BE2C (cell line): Measurements from ENCODE around the gene ARHGAP24.
"Not testable (repeated sequence)": the region's sequence is repeated elsewhere in the genome, so short reads cannot be mapped to it uniquely, and the experiment has no call there.

Source experiments
- DNase-seq: peaks from one replicate; pipeline ENCODE4 v3.0.0-alpha.2; 2020
- H3K27me3 ChIP-seq: fragments of 250-450 bp; sonication (Bioruptor Pico); 2 replicates; pipeline ENCODE4 v1.5.1; 2020; ENCODE audit warnings: mild to moderate bottlenecking
- H3K36me3 ChIP-seq: fragments of 250-450 bp; sonication (Bioruptor Pico); 2 replicates; pipeline ENCODE4 v1.5.1; 2020; ENCODE audit warnings: mild to moderate bottlenecking
- H3K4me1 ChIP-seq: fragments of 250-450 bp; sonication (Bioruptor Pico); 2 replicates; pipeline ENCODE4 v1.5.1; 2020
- H3K4me3 ChIP-seq: 2 replicates; pipeline ENCODE4 v1.5.1; 2011; ENCODE audit warnings: low read depth, low read length
- H3K9me3 ChIP-seq: fragments of 250-450 bp; sonication (Bioruptor Pico); 2 replicates; pipeline ENCODE4 v1.5.1; 2020
- CTCF ChIP-seq: IDR thresholded peaks from 2 replicates; pipeline ENCODE4 v1.5.1; 2012; ENCODE audit warnings: mild to moderate bottlenecking, low read depth, low read length

The ARHGAP24 gene

GRCh38 chr4:85499573-85499972 lies 24.6 kb downstream of the ARHGAP24 start:
- H3K36me3 ChIP-seq: no peaks in the 10 kb centered on the region
- H3K27me3 ChIP-seq: no peaks in the 10 kb centered on the region
- DNase-seq: no peak
- no peaks in the 10 kb centered on the region for H3K9me3 ChIP-seq
- TF ChIP-seq CTCF: no peak
- no peak overlapping the region for H3K4me3 ChIP-seq
- H3K4me1 ChIP-seq: no peaks in the 10 kb centered on the region

GRCh38 chr4:85500110-85500867 lies 25.3 kb downstream of the ARHGAP24 start:
- Histone ChIP-seq H3K4me3 (no peak overlapping the region), H3K9me3 (no peaks in the 10 kb centered on the region), H3K36me3 (no peaks in the 10 kb centered on the region), H3K4me1 (no peaks in the 10 kb centered on the region), H3K27me3 (no peaks in the 10 kb centered on the region)
- TF ChIP-seq CTCF: no peak
- no peak for DNase-seq

GRCh38 chr4:85501145-85501544 lies 26.2 kb downstream of the ARHGAP24 start:
- H3K4me3 ChIP-seq, DNase-seq, H3K27me3 ChIP-seq, H3K36me3 ChIP-seq, H3K9me3 ChIP-seq, H3K4me1 ChIP-seq: not testable (repeated sequence)

GRCh38 chr4:85508654-85509053 lies 33.7 kb downstream of the ARHGAP24 start:
- Histone ChIP-seq H3K9me3 (no peaks in the 10 kb centered on the region), H3K4me1 (peaks cover 3% of the 10 kb centered on the region; the same call in 1 of the 2 replicates), H3K27me3 (no peaks in the 10 kb centered on the region), H3K4me3 (no peak overlapping the region), H3K36me3 (no peaks in the 10 kb centered on the region)
- TF ChIP-seq CTCF: no peak
- no peak for DNase-seq

- no peak for TF ChIP-seq CTCF
- H3K4me3 ChIP-seq: no peak overlapping the region
- no peaks in the 10 kb centered on the region for H3K36me3 ChIP-seq
- no peaks in the 10 kb centered on the region for H3K27me3 ChIP-seq
- no peak for DNase-seq
- H3K9me3 ChIP-seq: no peaks in the 10 kb centered on the region
- peaks cover 3% of the 10 kb centered on the region; the same call in 1 of the 2 replicates for H3K4me1 ChIP-seq
Observed at GRCh38 chr4:85509882-85510631, 35.1 kb downstream of the ARHGAP24 start.

GRCh38 chr4:85510632-85510984 lies 35.7 kb downstream of the ARHGAP24 start:
- Histone ChIP-seq H3K9me3 (no peaks in the 10 kb centered on the region), H3K4me3 (no peak overlapping the region), H3K4me1 (peaks cover 3% of the 10 kb centered on the region; the same call in 1 of the 2 replicates), H3K27me3 (no peaks in the 10 kb centered on the region), H3K36me3 (no peaks in the 10 kb centered on the region)
- TF ChIP-seq CTCF: no peak
- DNase-seq: no peak
